Mucosa of rectum (tissue), 2 donors: ENCODE data around the gene LRIT3.

Experiments used
- H3K27ac ChIP-seq, 2 donors: one replicate each; pipeline ENCODE4 v1.7.0; 2013; ENCODE audit warnings: inconsistent platforms in 2 of 2, low read depth in 2 of 2, low read length in 2 of 2
- H3K27me3 ChIP-seq, 2 donors: one replicate each; pipeline ENCODE4 v1.7.0; 2013; ENCODE audit warnings: low read length in 2 of 2; ENCODE audit not compliant: control insufficient read depth in 2 of 2, insufficient read depth in 2 of 2
- H3K36me3 ChIP-seq, 2 donors: one replicate each; pipeline ENCODE4 v1.7.0; 2013; ENCODE audit warnings: low read length in 2 of 2; ENCODE audit not compliant: control insufficient read depth in 2 of 2, insufficient read depth in 2 of 2
- H3K4me1 ChIP-seq, 2 donors: one replicate each; pipeline ENCODE4 v1.7.0; 2013; ENCODE audit warnings: low read length in 2 of 2, mild to moderate bottlenecking in 1 of 2; ENCODE audit not compliant: control insufficient read depth in 2 of 2, insufficient read depth in 2 of 2
- H3K4me3 ChIP-seq, 2 donors: one replicate each; pipeline ENCODE4 v1.7.0; 2013; ENCODE audit warnings: low read length in 2 of 2
- H3K9ac ChIP-seq, 2 donors: one replicate each; pipeline ENCODE4 v1.7.0; 2013; ENCODE audit warnings: low read length in 2 of 2, low read depth in 1 of 2, mild to moderate bottlenecking in 1 of 2
- H3K9me3 ChIP-seq, 2 donors: one replicate each; pipeline ENCODE4 v1.7.0; 2013; ENCODE audit warnings: low read length in 2 of 2; ENCODE audit not compliant: control insufficient read depth in 2 of 2
- donor health status: healthy.
- donor health status: Normal muscosa, but diverticular disease.

Gene LRIT3

DNA sequence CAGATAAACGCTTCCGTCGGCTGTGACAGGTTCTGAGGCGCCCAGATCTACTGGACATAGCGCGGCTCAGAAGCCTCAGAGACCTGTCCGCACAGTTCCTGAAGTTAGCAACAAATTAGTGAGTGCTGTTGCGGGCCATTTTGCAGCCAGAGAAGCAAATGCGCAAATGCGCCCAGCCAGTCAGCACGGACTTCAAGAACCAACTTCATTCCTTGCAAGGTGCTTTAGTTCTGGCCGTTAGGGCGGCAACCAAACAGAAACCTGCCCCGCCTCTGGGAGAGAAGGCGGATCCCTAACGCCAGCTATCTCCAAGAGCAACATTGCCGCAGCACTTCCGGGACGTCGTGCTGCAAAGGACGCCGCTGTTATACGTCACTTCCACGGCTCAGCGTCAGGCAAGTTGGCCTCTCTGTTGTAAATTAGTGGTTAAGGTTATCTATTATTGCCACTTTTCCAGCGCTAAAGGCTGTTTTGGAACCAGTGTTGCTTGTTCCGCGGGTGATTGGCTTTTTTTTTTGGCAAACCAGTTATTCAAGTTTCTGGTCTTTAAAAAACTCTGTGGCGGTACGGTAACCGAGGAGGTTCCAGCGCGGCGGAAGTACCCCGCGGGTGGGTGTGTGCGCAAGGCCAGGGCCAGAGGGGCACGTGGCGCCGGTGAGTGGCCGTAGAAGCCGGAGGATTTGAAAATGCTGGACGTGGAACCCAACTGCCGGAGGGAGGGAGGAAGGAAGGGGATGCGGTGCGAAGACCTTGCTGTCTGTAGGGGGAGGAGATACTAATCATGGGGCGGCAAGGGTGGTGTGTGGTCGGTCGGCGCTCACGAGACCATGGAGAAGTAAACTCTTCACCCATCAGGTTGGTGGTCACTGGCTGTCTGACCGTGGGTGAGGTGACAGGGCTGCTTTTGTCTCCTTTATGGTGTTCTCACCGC is 32.5 kb upstream of the LRIT3 start, which contains the start of gene GAR1:
GAR1 (plus strand) TSS at position 612 of the 931 bp plus-strand sequence. CDS start 403 bp downstream, outside the sequence.
- H3K36me3 ChIP-seq, result peaks cover 9 to 15% of the 10 kb centered on the region in 2 donors
- H3K4me1 ChIP-seq, result peaks cover 7 to 19% of the 10 kb centered on the region in 2 donors
- peak within 1 kb of the TSS; percentile 89 to 92 for H3K27ac ChIP-seq
- no peaks in the 10 kb centered on the region for H3K27me3 ChIP-seq
- H3K4me3 ChIP-seq, result peak within 1 kb of the TSS; percentile 86 to 100
- H3K9me3 ChIP-seq, result no peaks in the 10 kb centered on the region
- H3K9ac ChIP-seq, result peak within 1 kb of the TSS; percentile 74 to 97

DNA sequence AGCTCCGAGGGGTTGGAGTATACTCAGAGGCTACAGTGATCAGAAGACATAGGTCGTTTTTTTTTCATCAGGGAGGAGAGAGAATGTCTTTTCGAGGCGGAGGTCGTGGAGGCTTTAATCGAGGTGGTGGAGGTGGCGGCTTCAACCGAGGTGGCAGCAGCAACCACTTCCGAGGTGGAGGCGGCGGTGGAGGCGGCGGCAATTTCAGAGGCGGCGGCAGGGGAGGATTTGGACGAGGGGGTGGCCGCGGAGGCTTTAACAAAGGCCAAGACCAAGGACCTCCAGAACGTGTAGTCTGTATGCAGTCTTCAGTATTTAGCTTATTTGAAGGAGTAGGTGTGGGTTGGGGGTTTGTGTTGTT is 31.8 kb upstream of the LRIT3 start:
- peak overlapping the region; percentile 89 to 92 for H3K27ac ChIP-seq
- no peaks in the 10 kb centered on the region for H3K9me3 ChIP-seq
- H3K36me3 ChIP-seq, result peaks cover 16 to 19% of the 10 kb centered on the region in 2 donors
- H3K27me3 ChIP-seq, result no peaks in the 10 kb centered on the region
- H3K4me1 ChIP-seq, result peaks cover 7 to 16% of the 10 kb centered on the region in 2 donors
- peak overlapping the region; percentile 86 to 100 for H3K4me3 ChIP-seq
- H3K9ac ChIP-seq, result peak overlapping the region; percentile 74 to 97

DNA sequence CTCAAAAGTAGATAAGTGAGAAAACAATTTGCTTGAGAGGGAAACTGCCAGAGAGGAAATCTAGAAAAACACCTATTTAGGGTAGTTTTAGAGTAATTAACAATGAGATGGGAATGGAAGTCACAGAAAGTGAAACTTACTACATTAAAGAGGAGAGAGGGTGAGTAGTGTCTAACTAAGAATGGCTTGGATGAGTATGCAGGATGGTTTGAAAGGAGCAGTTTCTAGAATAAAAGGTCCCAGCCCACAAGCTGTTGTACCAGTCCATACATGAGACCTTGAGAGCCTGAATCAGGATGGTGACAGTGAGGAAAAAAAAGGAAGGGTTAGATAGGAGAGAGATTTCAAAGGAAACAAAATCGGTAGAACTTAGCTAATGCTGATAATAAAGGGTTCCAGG is 31.0 kb upstream of the LRIT3 start:
- no peaks in the 10 kb centered on the region for H3K27me3 ChIP-seq

DNA sequence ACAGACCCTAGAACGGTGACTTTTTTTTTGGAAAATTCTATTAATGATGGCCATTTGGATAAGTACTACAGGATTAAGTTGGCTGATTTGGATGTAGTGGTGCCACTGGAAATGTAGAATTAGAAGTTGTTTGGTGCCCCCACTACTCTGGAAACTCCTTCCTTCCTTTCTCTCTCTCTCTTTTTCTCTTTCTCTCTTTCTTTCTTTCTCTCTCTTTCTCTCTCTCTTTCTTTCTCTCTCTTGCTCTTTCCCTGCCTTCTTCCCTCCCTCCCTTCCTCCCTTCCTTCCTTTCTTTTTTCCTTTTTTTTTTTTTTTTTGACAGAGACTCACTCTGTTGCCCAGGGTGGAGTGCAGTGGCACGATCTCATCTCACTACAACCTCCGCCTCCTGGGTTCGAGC is 29.6 kb upstream of the LRIT3 start:
- peaks cover 25 to 28% of the 10 kb centered on the region in 2 donors for H3K36me3 ChIP-seq
- H3K27me3 ChIP-seq, result no peaks in the 10 kb centered on the region
- no peak overlapping the region for H3K9ac ChIP-seq
- peaks cover 7 to 16% of the 10 kb centered on the region in 2 donors for H3K4me1 ChIP-seq
- no peak overlapping the region for H3K4me3 ChIP-seq
- no peak overlapping the region for H3K27ac ChIP-seq
- H3K9me3 ChIP-seq, result no peaks in the 10 kb centered on the region

More for the DNA sequence above, 31.0 kb upstream of the LRIT3 start:
- no peaks in the 10 kb centered on the region for H3K9me3 ChIP-seq
- peak overlapping the region in 1 of 2 donors; percentile 100 for H3K4me3 ChIP-seq
- H3K9ac ChIP-seq, result peak overlapping the region in 1 of 2 donors; percentile 1
- H3K4me1 ChIP-seq, result peaks cover 7 to 16% of the 10 kb centered on the region in 2 donors
- H3K36me3 ChIP-seq, result peaks cover 16 to 21% of the 10 kb centered on the region in 2 donors
- no peak overlapping the region for H3K27ac ChIP-seq

DNA sequence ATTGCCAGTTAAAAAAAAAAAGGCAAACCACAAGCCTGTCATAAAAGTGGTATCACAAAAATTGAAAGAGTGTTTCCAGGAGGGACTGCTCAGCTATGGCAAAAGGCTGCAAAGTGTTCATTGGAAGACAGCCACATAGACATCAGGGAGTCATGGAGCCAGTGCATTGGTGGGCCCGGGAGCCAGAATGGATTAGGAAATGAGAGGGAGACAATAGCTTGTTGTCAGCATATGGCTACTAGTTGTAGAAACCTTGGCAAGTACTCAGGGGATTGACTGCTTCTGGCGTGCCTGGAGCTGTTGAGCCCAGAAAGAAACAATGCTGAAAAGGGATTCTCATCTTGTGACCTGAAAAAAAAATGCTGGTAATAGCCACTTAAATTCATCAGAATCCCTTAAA is 27.3 kb upstream of the LRIT3 start:
- Histone ChIP-seq H3K27ac (no peak overlapping the region), H3K4me3 (no peak overlapping the region), H3K27me3 (no peaks in the 10 kb centered on the region), H3K9me3 (no peaks in the 10 kb centered on the region), H3K36me3 (peaks cover 36% of the 10 kb centered on the region in 2 donors), H3K9ac (no peak overlapping the region), H3K4me1 (peaks cover 7 to 12% of the 10 kb centered on the region in 2 donors)

DNA sequence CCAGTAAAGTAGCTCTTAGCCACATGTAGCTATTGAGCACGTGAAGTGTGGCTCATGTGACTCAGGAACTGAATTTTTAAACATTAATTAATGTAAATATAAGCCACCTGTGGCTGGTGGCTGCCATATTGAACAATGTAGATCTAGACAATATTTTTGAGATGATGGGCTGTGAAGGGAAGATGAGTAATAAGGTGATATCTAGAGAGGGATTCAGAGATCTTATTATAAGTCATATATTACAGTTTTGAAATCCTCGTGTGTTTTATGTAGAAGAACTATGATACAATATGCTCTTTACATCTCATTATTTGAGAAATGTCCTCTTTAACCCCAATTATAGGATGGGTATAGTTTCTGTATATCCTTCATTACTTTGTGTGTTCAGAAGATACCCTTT is 26.7 kb upstream of the LRIT3 start:
- Histone ChIP-seq H3K27ac (no peak overlapping the region), H3K4me3 (no peak overlapping the region), H3K36me3 (peaks cover 36 to 38% of the 10 kb centered on the region in 2 donors), H3K27me3 (no peaks in the 10 kb centered on the region), H3K9ac (no peak overlapping the region), H3K9me3 (no peaks in the 10 kb centered on the region), H3K4me1 (peaks cover 5 to 8% of the 10 kb centered on the region in 2 donors)

DNA sequence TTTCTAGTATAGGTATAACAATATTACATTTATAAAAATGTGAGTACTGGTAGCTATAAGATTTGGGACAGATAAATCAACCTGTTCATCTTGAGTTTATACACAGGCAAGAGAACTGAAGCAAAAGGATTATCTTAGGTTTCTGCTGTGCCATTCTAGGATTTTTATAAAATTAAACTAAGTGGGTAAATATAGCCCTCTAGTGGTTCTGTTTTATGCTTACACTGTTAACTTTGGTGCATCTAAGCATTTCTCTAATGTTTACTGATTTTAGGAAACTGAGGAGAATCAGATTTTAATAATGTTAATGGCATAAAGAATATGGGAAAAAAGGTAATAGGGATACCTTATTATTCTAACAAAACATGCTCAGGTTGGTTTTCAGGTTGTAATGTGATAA is 21.2 kb upstream of the LRIT3 start:
- Histone ChIP-seq H3K4me3 (no peak overlapping the region), H3K27me3 (no peaks in the 10 kb centered on the region), H3K4me1 (no peaks in the 10 kb centered on the region), H3K9ac (no peak overlapping the region), H3K9me3 (no peaks in the 10 kb centered on the region), H3K36me3 (peaks cover 16 to 21% of the 10 kb centered on the region in 2 donors), H3K27ac (no peak overlapping the region)

DNA sequence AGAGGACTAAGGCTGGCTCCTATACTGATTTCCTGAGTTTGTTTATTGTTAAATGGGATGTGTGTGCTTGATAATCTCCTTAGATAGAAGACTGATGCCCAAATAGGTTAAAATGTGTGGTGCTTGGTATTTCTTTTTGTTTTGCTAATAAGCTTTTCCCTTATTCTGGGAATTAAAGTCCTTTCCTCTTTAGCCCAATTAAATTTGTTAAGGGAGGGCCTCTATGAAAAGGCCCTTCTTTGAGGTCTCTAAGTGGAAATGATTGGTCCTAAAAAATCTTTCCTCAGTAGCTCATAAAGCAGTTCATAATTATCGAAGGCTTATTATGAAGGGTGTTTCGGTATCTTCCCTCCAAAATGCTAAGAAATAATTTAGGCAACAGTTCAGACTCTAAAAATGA is 20.2 kb upstream of the LRIT3 start, which contains the start of gene RRH:
RRH (plus strand) TSS at position 301 of the 400 bp plus-strand sequence; CDS start at position 357, 56 bp downstream.
- H3K9me3 ChIP-seq, result no peaks in the 10 kb centered on the region
- H3K27ac ChIP-seq, result no peak within 1 kb of the TSS
- no peak within 1 kb of the TSS for H3K4me3 ChIP-seq
- H3K27me3 ChIP-seq, result no peaks in the 10 kb centered on the region
- no peaks in the 10 kb centered on the region for H3K4me1 ChIP-seq
- H3K9ac ChIP-seq, result no peak within 1 kb of the TSS
- H3K36me3 ChIP-seq, result peaks cover 15 to 16% of the 10 kb centered on the region in 2 donors

DNA sequence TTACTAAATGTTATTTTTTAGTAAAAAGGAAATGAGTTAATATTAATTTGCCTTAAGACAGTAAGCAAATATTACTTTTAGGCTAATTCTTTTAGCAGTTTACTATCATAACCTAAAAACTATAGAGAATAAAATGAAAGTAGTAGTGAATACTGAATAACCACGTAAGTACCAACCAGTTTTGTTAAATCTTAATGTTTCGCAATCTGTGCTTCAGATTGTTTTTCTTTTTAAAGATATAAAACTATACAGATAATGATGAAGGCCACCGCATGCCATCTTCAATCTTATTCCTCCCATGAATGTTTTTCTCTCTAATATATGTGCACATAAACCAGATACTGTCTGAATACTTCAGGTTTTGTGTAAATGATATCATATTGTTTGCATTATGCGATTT is 14.2 kb upstream of the LRIT3 start:
- Histone ChIP-seq H3K4me1 (no peaks in the 10 kb centered on the region), H3K36me3 (no peaks in the 10 kb centered on the region)

DNA sequence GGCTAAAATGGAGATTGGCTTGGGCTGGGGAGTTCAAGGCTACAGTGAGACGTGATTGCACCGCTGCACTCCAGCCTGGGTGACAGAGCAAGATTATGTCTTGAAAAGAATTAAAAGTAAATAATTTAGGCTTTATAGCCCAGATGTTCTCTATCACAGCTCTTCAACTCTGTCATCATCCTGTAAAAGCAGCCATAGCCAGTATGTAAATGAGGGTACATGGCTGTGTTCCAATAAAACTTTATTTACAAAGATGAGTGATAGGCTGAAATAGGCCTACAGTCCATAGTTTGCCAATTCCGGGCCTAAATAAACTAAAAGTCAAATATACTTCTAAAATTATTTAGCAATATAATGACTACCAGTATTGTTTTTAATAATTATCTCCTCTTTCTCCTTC is 10.9 kb upstream of the LRIT3 start:
- Histone ChIP-seq H3K36me3 (no peaks in the 10 kb centered on the region), H3K27ac (no peak overlapping the region), H3K4me1 (no peaks in the 10 kb centered on the region), H3K9ac (no peak overlapping the region), H3K27me3 (no peaks in the 10 kb centered on the region), H3K4me3 (no peak overlapping the region), H3K9me3 (no peaks in the 10 kb centered on the region)

More for the DNA sequence above, 14.2 kb upstream of the LRIT3 start:
- Histone ChIP-seq H3K27ac (no peak overlapping the region), H3K27me3 (no peaks in the 10 kb centered on the region), H3K4me3 (no peak overlapping the region), H3K9me3 (no peaks in the 10 kb centered on the region), H3K9ac (no peak overlapping the region)
